Inferior parietal cortex (tissue), 1 donor: ENCODE data around the gene FIGNL2.

Source experiments
- DNase-seq: peaks from one replicate; pipeline ENCODE4 v3.0.0-alpha.2; 2016; ENCODE audit errors: extremely low spot score

The FIGNL2 gene

DNA sequence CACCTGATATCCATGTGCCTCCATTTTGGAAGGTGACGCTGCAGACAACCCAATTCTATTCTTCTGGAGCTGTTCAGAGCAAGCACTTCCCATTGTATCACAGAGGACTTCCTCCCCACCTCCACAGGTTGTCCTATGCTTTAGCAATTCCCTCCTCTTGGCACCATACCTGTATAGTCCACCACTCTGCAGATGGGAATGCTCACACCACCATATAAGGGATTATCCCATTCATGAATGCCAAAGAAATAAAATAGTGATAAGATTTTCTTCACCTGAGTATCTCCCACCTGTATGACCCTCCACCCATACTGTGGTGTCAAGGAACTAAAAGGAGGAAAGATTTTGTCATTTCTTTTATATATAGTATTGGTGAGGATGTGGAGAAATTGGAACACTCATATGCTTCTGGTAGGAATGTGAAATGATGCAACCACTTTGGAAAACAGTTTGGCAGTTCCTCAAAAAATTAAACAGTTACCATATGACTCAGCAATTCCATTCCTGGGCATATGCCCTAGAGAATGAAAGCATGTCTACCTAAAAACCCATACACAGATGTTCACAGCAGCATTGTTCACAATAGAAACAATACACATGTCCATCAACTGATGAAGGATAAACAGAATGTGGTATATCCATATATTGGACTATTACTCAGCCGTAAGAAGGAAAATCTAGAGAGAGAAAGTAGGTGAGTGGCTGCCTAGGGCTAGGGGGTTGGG lies 75.2 kb downstream of the FIGNL2 start:
- DNase-seq, result no peak

DNA sequence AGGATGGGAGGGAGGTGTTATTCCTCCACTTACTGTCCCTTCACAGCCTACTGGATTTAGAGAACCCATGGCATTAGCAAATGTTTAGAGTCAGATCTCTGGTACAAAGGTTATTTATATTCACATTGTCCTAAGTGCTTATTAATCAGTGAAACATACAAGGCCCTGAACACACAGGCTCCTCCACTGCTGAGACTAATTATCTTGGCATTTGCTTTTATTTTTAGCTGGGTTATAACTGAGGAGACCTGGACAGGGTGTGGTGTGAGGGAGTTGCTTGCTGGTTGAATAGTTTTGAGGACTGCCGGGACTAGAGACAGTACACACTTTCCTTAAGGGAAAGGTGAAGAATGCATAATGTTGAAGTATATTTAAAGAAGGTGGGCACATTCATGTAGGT lies 77.5 kb downstream of the FIGNL2 start:
- DNase-seq, result no peak
